OCI-LY1 (cell line): ENCODE measurements around the gene CFAP298.

Source experiments
- CTCF ChIP-seq: fragments of 200-600 bp; sonication (generic), shearing (Covaris generic); IDR thresholded peaks from 2 replicates; pipeline ENCODE4 v1.5.1; 2017; ENCODE audit warnings: mild to moderate bottlenecking, antibody characterized with exemption, low read length, moderate library complexity, mixed read lengths
- EZH2 ChIP-seq: fragments of 200-600 bp; sonication (generic), shearing (Covaris generic); IDR thresholded peaks from 2 replicates; pipeline ENCODE4 v1.8.0; 2017; ENCODE audit warnings: borderline replicate concordance, mixed run types, mild to moderate bottlenecking, antibody characterized with exemption, low read length, moderate library complexity, mixed read lengths

- no peak for TF ChIP-seq CTCF
- no peak for TF ChIP-seq EZH2
Measured at GRCh38 chr21:32562915-32563314, 49.3 kb downstream of the CFAP298 start.
